ENCODE data around the gene PARVA. TPM values are rescaled to one million over a fixed set of nuclear protein-coding genes. Genes with fewer than 3 reads are reported as not detected.
A peak's percentile ranks its signal among the peaks of the same experiment; 100 is the strongest.

Gene PARVA
- total and polyA plus RNA-seq, 7 donors, result 15.7 to 195 (median 110) TPM

- no peak for TF ChIP-seq EP300 (IDR thresholded peaks at IDR 0.05)
- TF ChIP-seq POLR2AphosphoS5 (IDR thresholded peaks at IDR 0.05), result no peak
- no peak for TF ChIP-seq CTCF (IDR thresholded peaks at IDR 0.05)
- no peak for TF ChIP-seq POLR2A (IDR thresholded peaks at IDR 0.05)
- Histone ChIP-seq H3K36me3 (peaks cover 0 to 5% (median 0%) of the 10 kb centered on the region in 4 donors), H3K9me3 (no peaks in the 10 kb centered on the region), H3K4me3 (no peak overlapping the region), H3K27me3 (no peaks in the 10 kb centered on the region), H3K4me1 (peaks cover 0 to 98% (median 77%) of the 10 kb centered on the region in 4 donors), H3K27ac (peak overlapping the region; percentile 97 to 99 (median 98))
- no peak for DNase-seq
- intact Hi-C loops (cut with DNase I), result no loop called here
- WGBS, 2 donors, result 92 to 94% methylated on average over 6 of the region's 6 CpGs
Measured at GRCh38 chr11:12394601-12395000, 17.2 kb downstream of the PARVA start.

- H3K27ac ChIP-seq, result peak overlapping the region; percentile 97 to 99 (median 98)
Measured at GRCh38 chr11:12395333-12395732, 18.0 kb downstream of the PARVA start.

GRCh38 chr11:12397931-12398334, 20.6 kb downstream of the PARVA start:
- Histone ChIP-seq H3K4me3 (peak overlapping the region in 2 of 4 donors; percentile 2 to 16), H3K27ac (peak overlapping the region; percentile 97 to 99 (median 98)), H3K9me3 (no peaks in the 10 kb centered on the region), H3K4me1 (peaks cover 0 to 98% (median 79%) of the 10 kb centered on the region in 4 donors), H3K27me3 (no peaks in the 10 kb centered on the region), H3K36me3 (peaks cover 0 to 5% (median 0%) of the 10 kb centered on the region in 4 donors)
- WGBS, 2 donors, result 63 to 79% methylated on average over 5 of the region's 5 CpGs
- TF ChIP-seq POLR2A (IDR thresholded peaks at IDR 0.05) (no peak), EP300 (IDR thresholded peaks at IDR 0.05) (peak; percentile 58 to 98 (median 81)), POLR2AphosphoS5 (IDR thresholded peaks at IDR 0.05) (peak; percentile 90 to 94 (median 92)), CTCF (IDR thresholded peaks at IDR 0.05) (no peak)
- peak; percentile 96 for DNase-seq
- intact Hi-C loops (cut with DNase I), result no loop called here

More at GRCh38 chr11:12395333-12395732, 18.0 kb downstream of the PARVA start:
- H3K9me3 ChIP-seq, result no peaks in the 10 kb centered on the region
- intact Hi-C loops (cut with DNase I), result no loop called here
- H3K27me3 ChIP-seq, result no peaks in the 10 kb centered on the region
- WGBS, 2 donors, result 95 to 96% methylated on average over 9 of the region's 9 CpGs
- peaks cover 0 to 98% (median 77%) of the 10 kb centered on the region in 4 donors for H3K4me1 ChIP-seq
- TF ChIP-seq POLR2AphosphoS5 (IDR thresholded peaks at IDR 0.05) (no peak), EP300 (IDR thresholded peaks at IDR 0.05) (no peak), CTCF (IDR thresholded peaks at IDR 0.05) (no peak), POLR2A (IDR thresholded peaks at IDR 0.05) (no peak)
- H3K36me3 ChIP-seq, result peaks cover 0 to 5% (median 0%) of the 10 kb centered on the region in 4 donors
- H3K4me3 ChIP-seq, result no peak overlapping the region
- DNase-seq, result no peak

DNA sequence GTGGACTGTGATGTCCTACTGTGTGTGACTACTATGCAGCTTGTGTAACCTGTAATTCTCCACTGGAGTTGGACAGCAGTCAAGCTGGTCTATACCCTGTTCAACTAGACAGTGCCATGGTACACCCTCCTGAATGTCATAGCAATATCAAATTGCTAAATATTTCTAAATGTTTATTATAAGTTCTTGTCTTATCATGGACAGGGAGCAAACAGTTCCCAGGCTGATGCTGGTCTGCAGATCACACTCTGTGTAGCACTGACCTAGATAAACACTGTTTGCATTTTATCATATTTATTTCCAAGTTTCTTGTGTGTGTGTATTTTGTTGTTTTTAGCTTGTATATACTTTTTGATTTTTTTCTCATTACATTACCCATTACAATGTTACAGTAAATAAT, 22.0 kb downstream of the PARVA start:
- Histone ChIP-seq H3K36me3 (no peaks in the 10 kb centered on the region), H3K9me3 (no peaks in the 10 kb centered on the region), H3K27ac (peak overlapping the region; percentile 97 to 99 (median 98)), H3K27me3 (no peaks in the 10 kb centered on the region), H3K4me1 (peaks cover 0 to 99% (median 90%) of the 10 kb centered on the region in 4 donors), H3K4me3 (no peak overlapping the region)
- no peak for DNase-seq
- no peak for TF ChIP-seq EP300 (IDR thresholded peaks at IDR 0.05)
- TF ChIP-seq CTCF (IDR thresholded peaks at IDR 0.05), result no peak
- TF ChIP-seq POLR2A (IDR thresholded peaks at IDR 0.05), result no peak
- intact Hi-C loops (cut with DNase I), result no loop called here

- Histone ChIP-seq H3K27me3 (no peaks in the 10 kb centered on the region), H3K36me3 (no peaks in the 10 kb centered on the region), H3K4me3 (no peak overlapping the region), H3K9me3 (no peaks in the 10 kb centered on the region), H3K4me1 (peaks cover 0 to 90% (median 78%) of the 10 kb centered on the region in 4 donors), H3K27ac (peak overlapping the region; percentile 97 to 99 (median 98))
- no peak for DNase-seq
- 84 to 88% methylated on average over 4 of the region's 4 CpGs for WGBS, 2 donors
- no peak for TF ChIP-seq CTCF (IDR thresholded peaks at IDR 0.05)
- no peak for TF ChIP-seq POLR2AphosphoS5 (IDR thresholded peaks at IDR 0.05)
- TF ChIP-seq POLR2A (IDR thresholded peaks at IDR 0.05), result no peak
- no peak for TF ChIP-seq EP300 (IDR thresholded peaks at IDR 0.05)
- intact Hi-C loops (cut with DNase I), result no loop called here
Measured at GRCh38 chr11:12402025-12402424, 24.7 kb downstream of the PARVA start.

Measured in sigmoid colon (tissue), 7 donors.